ENCODE data around the gene PGGHG. TPM values are rescaled to one million over a fixed set of nuclear protein-coding genes. Genes with fewer than 3 reads are reported as not detected.

The PGGHG gene
- total RNA-seq, 1 donor from 2014 or later: 13.1 TPM

GRCh38 chr11:269146-269890, 19.6 kb upstream of the PGGHG start:
- DNase-seq (ENCODE audit: low read depth): peak; percentile 22
- TF ChIP-seq CTCF (conservative IDR thresholded peaks at IDR 0.05; ENCODE audit: low read depth, low read length): peak; percentile 12
- H3K4me3 ChIP-seq (ENCODE audit: low read depth, low read length): no peak overlapping the region

- DNase-seq (ENCODE audit: low read depth): no peak
- no peak for TF ChIP-seq CTCF (conservative IDR thresholded peaks at IDR 0.05; ENCODE audit: low read depth, low read length)
- no peak overlapping the region for H3K4me3 ChIP-seq (ENCODE audit: low read depth, low read length)
These were observed 18.2 kb upstream of the PGGHG start for GRCh38 chr11:270451-271318.

- no peak for DNase-seq (ENCODE audit: low read depth)
- no peak overlapping the region for H3K4me3 ChIP-seq (ENCODE audit: low read depth, low read length)
- TF ChIP-seq CTCF (conservative IDR thresholded peaks at IDR 0.05; ENCODE audit: low read depth, low read length): no peak
These were observed 17.6 kb upstream of the PGGHG start for GRCh38 chr11:271319-271715.

- no peak overlapping the region for H3K4me3 ChIP-seq (ENCODE audit: low read depth, low read length)
- no peak for DNase-seq (ENCODE audit: low read depth)
- no peak for TF ChIP-seq CTCF (conservative IDR thresholded peaks at IDR 0.05; ENCODE audit: low read depth, low read length)
These were observed 16.6 kb upstream of the PGGHG start for GRCh38 chr11:272195-272930.

- DNase-seq (ENCODE audit: low read depth): no peak
- no peak overlapping the region for H3K4me3 ChIP-seq (ENCODE audit: low read depth, low read length)
- TF ChIP-seq CTCF (conservative IDR thresholded peaks at IDR 0.05; ENCODE audit: low read depth, low read length): no peak
These were observed 16.1 kb upstream of the PGGHG start for GRCh38 chr11:272931-273198.

- no peak for DNase-seq (ENCODE audit: low read depth)
- no peak overlapping the region for H3K4me3 ChIP-seq (ENCODE audit: low read depth, low read length)
- TF ChIP-seq CTCF (conservative IDR thresholded peaks at IDR 0.05; ENCODE audit: low read depth, low read length): no peak
These were observed 12.7 kb upstream of the PGGHG start for GRCh38 chr11:276219-276618.

Data from epithelial cell of proximal tubule (primary cell).